Upper lobe of left lung (tissue), 6 donors: Measurements from ENCODE around the gene SLC16A8. TPM values are rescaled to one million over a fixed set of nuclear protein-coding genes. Genes with fewer than 3 reads are reported as not detected.
A peak's percentile ranks its signal among the peaks of the same experiment; 100 is the strongest.

ENCODE experiments used
- ATAC-seq, 2 donors: fragments of 200-7000 bp; cut with Tn5 transposase; one replicate each; pipeline ENCODE4 v1.9.1; 2022; ENCODE audit warnings: mild to moderate bottlenecking in 2 of 2, moderate library complexity in 2 of 2; ENCODE audit not compliant: low FRiP score in 2 of 2
- DNase-seq, 2 donors: peaks; one replicate each; pipeline ENCODE4 v3.0.0-alpha.2; 2019 to 2020
- H3K27ac ChIP-seq, 4 donors: fragments of 200-600 bp; sonication (generic); one replicate each; pipeline ENCODE4 v1.5.1; 2016 to 2019
- H3K27me3 ChIP-seq, 4 donors: fragments of 200-600 bp; sonication (generic); one replicate each; pipeline ENCODE4 v1.5.1; 2017 to 2019
- H3K36me3 ChIP-seq, 4 donors: fragments of 200-600 bp; sonication (generic); one replicate each; pipeline ENCODE4 v1.5.1; 2016 to 2019
- H3K4me1 ChIP-seq, 4 donors: fragments of 200-600 bp; sonication (generic); one replicate each; pipeline ENCODE4 v1.5.1; 2018 to 2019
- H3K4me3 ChIP-seq, 4 donors: fragments of 200-600 bp; sonication (generic); one replicate each; pipeline ENCODE4 v1.5.1; 2017 to 2019; ENCODE audit warnings: mild to moderate bottlenecking in 2 of 4, moderate library complexity in 1 of 4
- H3K9me3 ChIP-seq, 4 donors: fragments of 200-600 bp; sonication (generic); one replicate each; pipeline ENCODE4 v1.5.1; 2018 to 2019
- CTCF ChIP-seq, 6 experiments: fragments of 450-650 bp in 4 of 6; fragments of 200-600 bp in 2 of 6; sonication (generic) in 2 of 6; IDR thresholded peaks; one replicate each; pipeline ENCODE4 v1.5.1; 2016 to 2019; ENCODE audit warnings: antibody characterized with exemption in 6 of 6
- EP300 ChIP-seq, 4 donors: sonication (generic); formaldehyde crosslinking; IDR thresholded peaks; one replicate each; pipeline ENCODE4 v1.5.1; 2017; ENCODE audit warnings: antibody characterized with exemption in 4 of 4, control low read depth in 2 of 4
- POLR2A ChIP-seq, 4 donors: fragments of 450-650 bp; IDR thresholded peaks; one replicate each; pipeline ENCODE4 v1.5.1; 2016 to 2017; ENCODE audit warnings: antibody characterized with exemption in 4 of 4, mild to moderate bottlenecking in 2 of 4
- POLR2AphosphoS5 ChIP-seq, 2 donors: sonication (generic); formaldehyde crosslinking; IDR thresholded peaks; one replicate each; pipeline ENCODE4 v1.5.1; 2017; ENCODE audit warnings: antibody characterized with exemption in 2 of 2
- WGBS, 2 donors: methylation state at CpG; one replicate each; pipeline ENCODE4 v1.1.5; 2017 to 2018; 5-methylcytosine and 5-hydroxymethylcytosine counted together
- total RNA-seq, 6 donors: library from RNA; depleted of rRNA in 4 of 6; stranded (reverse); fragments of >200 nt in 4 of 6; gene quantifications; one replicate each; pipeline versions ENCODE4 v1.1.0 to v1.2.1, GENCODE V29; 2016 to 2021
- donor health status: DM: no; HTN: no; CAD: no; lungs with moderate emphysema.
- donor health status: DM: no; HTN: yes; CAD: no; lungs with severe emphysema.

Gene SLC16A8
- total RNA-seq, 6 donors from 2014 or later = 0.26 to 6.3 (median 0.73) TPM; not detected in 2

- Histone ChIP-seq H3K27ac (no peak overlapping the region), H3K9me3 (no peaks in the 10 kb centered on the region), H3K4me3 (no peak overlapping the region), H3K36me3 (no peaks in the 10 kb centered on the region), H3K4me1 (peaks cover 15 to 20% (median 16%) of the 10 kb centered on the region in 4 donors), H3K27me3 (no peaks in the 10 kb centered on the region)
- TF ChIP-seq POLR2AphosphoS5 (IDR thresholded peaks at IDR 0.05) (no peak), EP300 (IDR thresholded peaks at IDR 0.05) (no peak), CTCF (IDR thresholded peaks at IDR 0.05) (no peak), POLR2A (IDR thresholded peaks at IDR 0.05) (no peak)
- no peak for DNase-seq
- ATAC-seq = no peak
Measured at GRCh38 chr22:38029370-38029769, 54.6 kb downstream of the SLC16A8 start.

GRCh38 chr22:38028344-38029130 lies 55.4 kb downstream of the SLC16A8 start:
- Histone ChIP-seq H3K9me3 (no peaks in the 10 kb centered on the region), H3K27ac (no peak overlapping the region), H3K36me3 (no peaks in the 10 kb centered on the region), H3K4me3 (no peak overlapping the region), H3K27me3 (no peaks in the 10 kb centered on the region), H3K4me1 (peaks cover 7 to 12% (median 8%) of the 10 kb centered on the region in 4 donors)
- ATAC-seq (no peak), DNase-seq (peak in 1 of 2 donors; percentile 71)
- WGBS, 2 donors = 86% methylated on average over 15 of the region's 15 CpGs
- TF ChIP-seq EP300 (IDR thresholded peaks at IDR 0.05) (no peak), POLR2AphosphoS5 (IDR thresholded peaks at IDR 0.05) (no peak), POLR2A (IDR thresholded peaks at IDR 0.05) (no peak), CTCF (IDR thresholded peaks at IDR 0.05) (no peak)

Other genes starting within 250 kb of the SLC16A8 start
- gene ANKRD54, start 239.8 kb downstream of the SLC16A8 start, total RNA-seq = 10 to 100 TPM; 22.4 to 49.2 (median 38.2) TPM
- gene EIF3L, start 234.8 kb downstream of the SLC16A8 start, total RNA-seq = 100 to 1,000 TPM; 130 to 418 (median 248) TPM
- 10 to 100 TPM; 24.3 to 47.1 (median 37.3) TPM for gene MICALL1, start 177.9 kb downstream of the SLC16A8 start, total RNA-seq
- 1 to 10 TPM in 3 of 6 donors, under 1 TPM in 2, not detected in 1; 0.46 to 7.2 (median 1.2) TPM for gene C22orf23, start 130.6 kb downstream of the SLC16A8 start, total RNA-seq
- 100 to 1,000 TPM in 2 of 6 donors, 10 to 100 TPM in 4; 48.9 to 152 (median 71.7) TPM for gene POLR2F, start 130.5 kb downstream of the SLC16A8 start, total RNA-seq
- under 1 TPM in 1 of 6 donors, not detected in 5; 0.15 TPM for gene SOX10, start 99.6 kb downstream of the SLC16A8 start, total RNA-seq
- gene PICK1, start 26.8 kb downstream of the SLC16A8 start, total RNA-seq = 100 to 1,000 TPM in 1 of 6 donors, 10 to 100 TPM in 5; 31.6 to 189 (median 50.3) TPM
- gene BAIAP2L2, start 26.5 kb upstream of the SLC16A8 start, total RNA-seq = 1 to 10 TPM in 1 of 6 donors, under 1 TPM in 2, not detected in 3; 0.94 to 6.3 (median 0.98) TPM
- gene PLA2G6, start 97.6 kb upstream of the SLC16A8 start, total RNA-seq = 100 to 1,000 TPM in 1 of 6 donors, 10 to 100 TPM in 5; 21.1 to 295 (median 47.5) TPM
- gene MAFF, start 117.8 kb upstream of the SLC16A8 start, total RNA-seq = 10 to 100 TPM; 25.1 to 75.7 (median 44.5) TPM
- gene TMEM184B, start 188.8 kb upstream of the SLC16A8 start, total RNA-seq = 100 to 1,000 TPM in 1 of 6 donors, 10 to 100 TPM in 5; 47.5 to 141 (median 72.1) TPM
- gene CSNK1E, start 233.2 kb upstream of the SLC16A8 start, total RNA-seq = 100 to 1,000 TPM in 5 of 6 donors, 10 to 100 TPM in 1; 94.1 to 345 (median 123) TPM